HS-5 (cell line): ENCODE results near the gene EVI5.
A peak's percentile ranks its signal among the peaks of the same experiment; 100 is the strongest.
"Not testable (repeated sequence)": the region's sequence is repeated elsewhere in the genome, so short reads cannot be mapped to it uniquely, and the experiment has no call there.

Experiments used
- DNase-seq: peaks from one replicate; pipeline ENCODE4 v3.0.0-alpha.2; 2012; ENCODE audit warnings: low read depth

Gene EVI5

DNA sequence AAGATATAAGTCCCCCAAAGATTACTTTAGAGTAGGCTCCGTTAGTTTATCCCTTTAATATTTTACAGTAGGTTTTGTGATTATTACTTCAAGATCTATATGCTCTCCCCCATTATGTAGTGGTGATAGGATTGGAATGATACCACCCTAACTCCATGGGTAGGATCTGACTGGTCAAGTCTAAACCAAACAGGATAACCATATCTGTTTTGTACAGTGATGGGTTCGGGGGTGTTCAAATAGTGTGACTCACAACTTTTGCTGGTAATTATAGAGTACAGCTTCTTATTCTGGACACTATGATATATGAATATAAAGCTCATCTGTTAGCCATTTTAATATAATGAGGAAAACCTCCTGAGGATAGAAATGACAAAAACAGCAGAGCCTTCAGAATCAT is 212.4 kb downstream of the EVI5 start:
- no peak for DNase-seq

DNA sequence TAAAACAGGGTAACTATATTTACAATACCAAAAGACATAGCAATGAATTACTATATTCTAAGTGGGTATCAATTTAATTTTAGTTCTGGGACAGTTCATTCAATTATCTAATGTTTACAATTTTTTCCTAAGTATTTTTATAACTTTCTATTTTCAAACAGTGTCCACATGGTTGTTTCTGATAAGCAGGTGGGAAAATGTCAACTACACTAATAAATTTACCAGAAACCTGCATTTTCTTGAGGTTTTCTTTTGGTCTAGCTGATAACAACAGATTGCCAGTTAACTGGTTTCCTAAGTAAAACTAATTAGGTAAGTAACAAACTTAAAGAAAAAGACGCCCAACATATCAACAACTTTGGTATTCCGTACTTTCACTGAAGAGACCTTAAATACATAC is 213.3 kb downstream of the EVI5 start:
- DNase-seq = no peak

DNA sequence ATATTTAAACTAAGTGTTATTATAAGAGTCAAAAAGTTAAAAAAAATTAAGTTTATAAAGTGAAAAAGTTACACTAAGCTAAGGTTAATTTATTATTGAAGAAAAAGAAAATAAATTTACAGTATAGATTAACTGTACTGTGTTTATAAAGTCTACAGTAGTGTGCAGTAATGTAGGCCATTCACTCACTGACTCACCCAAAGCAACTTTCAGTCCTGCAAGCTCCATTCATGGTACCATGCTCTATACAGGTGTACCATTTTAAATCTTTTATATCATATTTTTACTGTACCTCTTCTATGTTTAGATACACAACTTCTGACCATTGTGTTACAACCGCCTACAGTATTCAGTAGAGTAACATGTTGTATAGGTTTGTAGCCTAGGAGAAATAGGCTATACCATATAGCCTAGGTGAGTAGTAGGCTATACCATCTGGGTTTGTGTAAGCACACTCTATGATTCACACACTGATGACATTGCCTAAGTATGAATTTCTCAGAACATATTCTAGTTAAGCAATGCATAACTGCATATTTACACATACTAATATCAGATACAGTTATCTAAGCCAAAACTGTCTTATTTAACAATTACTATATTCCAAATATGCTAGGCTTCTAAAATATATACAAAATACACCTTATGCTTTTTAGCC is 217.6 kb downstream of the EVI5 start:
- DNase-seq = peak; percentile 74

DNA sequence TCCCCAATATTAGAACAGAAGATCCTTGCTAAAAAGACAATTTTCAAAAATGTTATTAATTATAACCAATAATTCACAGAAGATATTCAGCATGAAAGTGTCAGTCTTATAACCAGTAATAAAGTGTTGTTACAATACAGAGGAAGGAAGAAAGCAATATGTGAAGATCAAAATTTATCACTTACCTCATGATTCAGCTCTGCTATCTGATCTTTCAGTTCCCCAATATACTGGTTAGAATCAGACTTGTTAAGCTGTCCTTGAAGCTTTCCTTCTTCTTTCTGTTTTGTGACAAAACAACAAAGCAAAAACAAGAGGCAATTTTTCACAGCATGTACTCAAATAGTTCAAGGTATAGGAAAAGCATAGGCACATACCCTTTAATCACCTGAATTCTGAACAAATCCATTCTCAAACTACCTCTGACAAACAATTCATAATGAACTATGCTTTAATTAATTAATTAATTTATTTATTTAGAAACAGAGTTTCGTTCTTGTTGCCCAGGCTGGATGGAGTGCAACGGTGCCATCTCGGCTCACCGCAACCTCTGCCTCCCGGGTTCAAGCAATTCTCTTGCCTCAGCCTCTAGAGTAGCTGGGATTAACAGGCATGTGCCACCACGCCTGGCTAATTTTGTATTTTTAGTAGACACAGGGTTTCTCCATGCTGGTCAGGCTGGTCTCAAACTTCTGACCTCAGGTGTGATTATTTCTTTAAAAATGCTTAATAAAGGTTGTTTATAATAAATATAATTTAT is 221.3 kb downstream of the EVI5 start:
- DNase-seq = no peak

DNA sequence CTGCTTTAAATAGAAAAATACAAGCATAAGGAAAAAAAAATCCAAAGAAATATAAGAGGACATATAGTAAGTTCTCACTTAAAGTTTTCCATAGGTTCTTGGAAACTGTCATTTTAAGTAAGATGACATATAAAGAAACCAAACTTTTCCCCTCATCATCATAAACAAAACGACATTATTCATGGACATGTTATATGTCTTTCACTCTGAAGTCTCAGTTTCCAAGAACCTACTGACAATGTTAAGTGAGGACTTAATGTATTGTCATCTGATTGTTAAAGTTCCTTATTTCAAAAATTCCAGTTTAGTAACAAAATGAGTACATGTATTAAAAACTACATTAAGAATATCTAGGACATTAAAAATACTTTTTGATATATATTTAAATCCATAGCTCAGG is 228.6 kb downstream of the EVI5 start:
- DNase-seq = no peak

DNA sequence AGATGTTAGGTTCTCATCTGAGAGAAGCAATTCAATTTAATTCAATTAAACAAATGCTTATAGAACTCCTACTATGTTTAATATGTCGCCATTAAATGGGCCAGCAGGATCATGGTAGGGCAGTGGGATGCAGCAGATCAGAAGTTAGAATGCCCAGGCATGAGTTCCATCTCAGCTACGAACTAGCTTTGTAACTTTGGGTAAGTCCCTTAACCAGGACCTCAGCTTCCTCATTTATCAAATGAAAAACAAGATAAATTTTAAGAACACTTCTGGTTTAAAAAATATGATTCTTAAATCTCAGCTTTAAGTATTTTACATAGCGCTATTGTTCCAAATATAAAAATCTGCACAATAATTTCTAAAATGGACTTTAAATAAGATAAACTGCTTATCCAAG is 230.7 kb downstream of the EVI5 start:
- DNase-seq = no peak

DNA sequence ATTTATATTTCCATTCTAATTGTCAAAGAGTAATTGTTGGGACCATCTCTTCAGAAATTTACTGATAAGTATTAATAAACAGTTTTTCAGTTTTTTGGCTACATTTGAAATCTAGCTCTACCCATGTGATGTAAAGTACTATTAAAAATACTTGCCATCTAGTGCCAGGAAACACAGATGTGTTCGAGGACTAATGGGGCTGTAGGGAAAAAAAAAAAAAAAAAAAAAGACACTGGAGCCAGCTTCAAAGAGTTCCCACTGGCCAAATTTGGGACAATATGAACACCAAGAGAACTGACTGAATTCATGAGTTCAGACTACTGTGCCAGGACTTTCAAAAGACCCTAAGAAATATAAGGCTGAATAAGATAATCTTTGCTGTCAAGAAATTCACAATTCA is 233.0 kb downstream of the EVI5 start:
- no peak for DNase-seq

DNA sequence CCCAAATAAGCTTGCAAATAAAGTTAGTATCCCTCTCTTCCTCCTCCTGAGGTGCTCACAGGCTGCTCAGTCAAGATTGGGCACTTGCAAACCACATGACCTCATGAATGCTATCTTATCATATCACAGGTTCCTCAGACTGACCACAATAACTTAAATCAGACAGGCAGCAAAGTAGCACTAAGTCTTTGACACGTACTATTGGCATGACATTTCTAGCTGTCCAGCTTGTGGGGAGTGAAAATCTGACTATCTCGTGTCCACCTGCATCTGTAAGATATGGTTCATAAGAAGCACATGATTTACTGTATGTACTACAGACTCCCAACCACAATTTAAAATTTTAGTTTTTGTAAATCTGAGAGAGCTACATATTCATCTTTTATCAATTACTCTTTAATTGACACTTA is 240.1 kb downstream of the EVI5 start:
- DNase-seq = no peak

DNA sequence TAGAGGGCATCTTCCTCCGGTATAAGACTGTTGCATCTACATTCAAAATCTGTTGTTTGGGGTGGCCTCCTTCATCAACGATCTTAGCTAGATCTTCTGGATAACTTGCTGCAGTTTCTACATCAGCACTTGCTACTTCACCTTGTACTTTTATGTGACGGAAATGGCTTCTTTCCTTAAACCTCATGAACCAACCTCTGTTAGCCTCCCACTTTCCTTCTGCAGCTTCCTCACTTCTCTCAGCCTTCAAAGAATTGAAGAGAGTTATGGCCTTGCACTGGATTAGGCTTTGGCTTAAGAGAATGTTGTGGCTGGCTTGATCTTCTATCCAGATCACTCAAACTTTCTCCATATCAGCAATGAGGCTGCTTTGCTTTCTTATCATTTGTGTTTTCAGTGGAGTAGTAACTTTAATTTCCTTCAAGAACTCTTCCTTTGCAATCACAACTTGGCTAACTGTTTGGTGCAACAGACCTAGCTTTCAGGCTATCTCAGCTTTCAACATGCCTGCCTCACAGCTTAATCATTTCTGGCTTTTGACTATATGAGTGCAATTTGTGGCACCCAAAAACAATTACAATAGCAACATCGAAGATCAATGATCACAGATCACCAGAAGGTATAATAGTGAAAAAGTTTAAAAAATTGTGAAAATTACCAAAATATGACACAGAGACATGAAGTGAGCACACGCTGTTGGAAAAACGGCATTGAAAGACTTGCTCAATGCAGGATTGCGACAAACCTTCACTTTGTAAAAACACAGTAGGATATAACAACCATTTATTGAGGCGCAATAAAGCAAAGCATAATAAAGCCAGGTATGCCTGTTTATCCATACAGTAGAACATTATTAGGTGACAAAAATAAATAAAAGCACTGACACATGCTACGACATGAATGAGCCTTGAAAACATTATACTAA is 241.5 kb downstream of the EVI5 start:
- no peak for DNase-seq

DNA sequence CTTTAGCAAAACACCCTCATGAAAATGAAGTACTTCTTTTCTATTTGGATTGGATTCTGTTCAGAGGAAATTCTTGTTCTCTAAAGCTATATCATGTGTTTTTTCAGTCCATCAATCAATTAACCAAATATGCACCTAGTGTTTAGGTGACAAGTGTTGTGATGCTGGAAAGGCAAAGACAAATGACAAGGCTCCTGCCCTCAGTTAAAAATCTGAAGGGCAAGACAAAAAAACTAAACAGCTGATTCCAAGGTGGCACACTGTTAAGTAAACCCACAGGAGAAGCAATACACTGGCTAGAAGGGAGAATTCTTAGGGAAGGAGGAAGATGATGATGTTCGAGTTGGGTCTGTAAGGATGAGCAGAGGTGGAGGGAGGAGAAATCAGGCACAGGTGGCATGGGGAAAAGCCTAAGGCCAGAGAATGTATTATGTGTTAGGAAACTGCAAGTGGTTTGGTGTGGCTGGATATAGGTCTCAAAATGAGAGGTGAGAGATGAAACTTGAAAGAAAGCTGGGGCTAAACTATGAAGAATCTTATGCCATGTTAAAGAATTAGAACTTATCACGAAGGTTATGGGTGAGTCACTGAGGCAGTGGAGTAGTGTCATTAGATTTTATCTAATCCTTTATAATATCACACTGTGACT is 246.4 kb downstream of the EVI5 start:
- DNase-seq = no peak

DNA sequence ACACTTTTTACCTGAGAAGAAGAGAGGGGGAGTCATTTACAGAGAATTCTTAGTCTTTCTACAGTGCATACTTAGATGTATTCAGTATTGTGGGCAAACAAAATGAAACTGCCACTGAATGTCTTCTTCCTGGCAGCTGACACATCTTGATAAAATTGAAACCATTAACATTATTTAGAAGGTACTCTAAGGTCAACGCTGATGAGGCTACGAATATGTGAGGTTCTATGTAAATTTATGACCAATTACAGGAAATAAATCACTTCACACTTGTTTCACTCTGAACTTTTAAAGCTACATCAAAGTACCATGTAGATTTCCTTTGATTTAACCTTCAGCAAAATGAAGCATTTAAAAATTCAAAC is 246.9 kb downstream of the EVI5 start:
- DNase-seq = no peak

DNA sequence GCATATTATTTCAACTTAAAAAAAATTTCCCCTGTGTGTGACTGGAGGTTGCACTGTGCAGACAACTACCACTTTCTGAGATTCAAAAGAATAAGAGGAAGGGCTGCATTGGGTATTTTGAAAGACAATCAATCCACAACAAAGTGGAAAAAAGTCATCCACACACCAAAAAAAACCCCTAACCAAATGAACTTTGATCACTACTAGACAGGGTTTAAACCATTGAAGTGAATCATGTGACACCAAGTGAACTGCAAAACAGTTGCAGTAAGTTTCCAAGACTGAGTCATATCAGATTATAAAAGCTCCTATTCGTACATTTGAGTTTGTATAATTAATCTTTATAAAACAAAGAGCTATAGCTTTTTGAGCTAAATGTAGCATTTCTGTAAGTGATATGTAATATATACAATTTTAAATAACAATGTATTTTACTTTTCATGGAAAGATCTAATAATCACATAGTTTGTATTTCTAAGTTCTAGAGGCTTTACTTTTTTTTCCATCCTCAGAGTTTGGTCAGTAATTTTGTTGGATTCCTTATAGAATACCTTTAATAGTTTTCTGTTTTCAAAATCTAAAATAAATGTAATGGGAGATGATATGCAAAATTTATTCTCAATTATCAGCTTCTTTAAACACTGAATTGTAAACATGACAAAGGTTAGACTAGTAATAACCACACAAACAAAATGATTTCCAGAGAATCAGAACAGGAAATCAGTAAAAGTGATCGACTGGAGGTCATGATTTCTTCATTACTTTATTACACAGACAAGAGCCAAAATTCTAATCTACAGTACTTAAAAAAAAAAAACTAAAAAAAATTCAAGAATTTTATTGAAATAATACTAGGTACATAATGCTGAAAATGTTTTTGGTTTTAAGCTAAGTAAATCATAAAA is 247.7 kb downstream of the EVI5 start:
- no peak for DNase-seq

DNA sequence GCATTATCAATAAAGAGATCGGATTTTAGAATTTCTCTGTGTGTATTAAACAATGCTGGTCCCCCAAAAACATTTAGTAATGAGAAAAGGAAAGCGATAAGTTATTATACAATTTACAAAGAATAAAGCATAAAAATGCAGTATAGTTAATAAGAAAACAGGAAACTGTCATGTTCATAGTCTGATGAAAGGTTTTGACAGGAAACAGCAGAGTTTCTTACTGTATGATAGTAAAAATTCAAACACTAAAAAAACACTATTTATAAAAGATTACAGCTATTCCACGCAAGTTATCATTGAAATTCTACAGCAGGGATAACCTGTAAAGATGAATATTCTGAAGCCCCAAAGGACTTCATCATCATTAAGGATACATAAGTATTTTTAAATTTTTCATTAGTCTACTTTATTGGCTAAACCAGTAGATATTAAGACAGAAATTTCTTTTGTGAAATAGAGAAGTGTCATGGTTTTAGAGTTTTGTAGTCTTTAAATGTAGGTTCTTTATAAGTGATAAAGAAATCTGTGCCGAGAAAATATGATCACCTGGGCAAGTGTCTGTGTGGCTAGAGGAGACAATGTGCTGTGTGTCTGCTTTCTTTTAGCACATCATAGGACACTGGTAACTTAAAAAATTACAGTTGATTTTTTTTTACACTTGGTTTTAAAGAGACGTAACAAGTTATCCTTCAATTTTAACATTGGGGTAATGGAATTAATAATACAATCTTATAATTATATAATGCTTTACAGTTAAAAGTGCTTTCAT is 248.5 kb downstream of the EVI5 start:
- no peak for DNase-seq

DNA sequence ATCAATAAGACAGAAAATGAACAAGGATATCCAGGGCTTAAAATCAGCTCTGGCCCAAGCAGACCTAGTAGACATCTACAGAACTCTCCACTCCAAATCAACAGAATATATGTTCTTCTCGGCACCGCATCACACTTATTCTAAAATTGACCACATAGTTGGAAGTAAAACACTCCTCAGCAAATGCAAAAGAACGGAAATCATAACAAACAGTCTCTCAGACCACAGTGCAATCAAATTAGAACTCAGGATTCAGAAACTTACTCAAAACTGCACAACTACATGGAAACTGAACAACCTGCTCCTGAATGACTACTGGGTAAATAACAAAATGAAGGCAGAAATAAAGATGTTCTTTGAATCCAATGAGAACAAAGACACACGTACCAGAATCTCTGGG is 252.5 kb downstream of the EVI5 start:
- not testable (repeated sequence) for DNase-seq

DNA sequence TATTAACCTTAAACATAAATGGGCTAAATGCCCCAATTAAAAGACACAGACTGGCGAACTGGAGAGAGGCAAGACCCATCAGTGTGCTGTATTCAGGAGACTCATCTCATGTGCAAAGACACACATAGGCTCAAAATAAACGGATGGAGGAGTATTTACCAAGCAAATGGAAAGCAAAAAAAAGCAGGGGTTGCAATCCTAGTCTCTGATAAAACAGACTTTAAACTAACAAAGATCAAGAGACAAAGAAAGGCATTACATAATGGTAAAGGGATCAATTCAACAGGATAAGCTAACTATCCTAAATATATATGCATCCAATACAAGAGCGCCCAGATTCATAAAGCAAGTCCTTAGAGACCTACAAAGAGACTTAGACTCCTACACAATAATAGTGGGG is 253.0 kb downstream of the EVI5 start:
- not testable (repeated sequence) for DNase-seq

DNA sequence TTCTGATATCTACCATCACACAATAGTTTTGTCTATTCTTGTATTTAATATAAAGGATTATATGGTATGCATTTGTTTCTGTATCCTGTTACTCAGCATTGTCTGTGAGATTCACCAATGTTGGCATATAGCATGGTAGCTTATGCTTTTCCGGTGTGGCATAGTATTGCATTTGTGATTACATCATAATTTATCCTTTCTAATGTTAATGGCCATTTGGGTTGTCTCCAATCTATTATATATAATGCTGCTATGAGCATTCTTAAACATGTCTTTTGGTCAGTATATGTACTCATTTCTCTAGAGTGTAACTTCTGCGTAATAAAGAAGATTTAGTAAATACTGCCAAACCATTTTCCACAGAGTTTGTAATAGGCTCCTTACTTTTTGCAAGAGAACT is 257.2 kb downstream of the EVI5 start:
- no peak for DNase-seq

DNA sequence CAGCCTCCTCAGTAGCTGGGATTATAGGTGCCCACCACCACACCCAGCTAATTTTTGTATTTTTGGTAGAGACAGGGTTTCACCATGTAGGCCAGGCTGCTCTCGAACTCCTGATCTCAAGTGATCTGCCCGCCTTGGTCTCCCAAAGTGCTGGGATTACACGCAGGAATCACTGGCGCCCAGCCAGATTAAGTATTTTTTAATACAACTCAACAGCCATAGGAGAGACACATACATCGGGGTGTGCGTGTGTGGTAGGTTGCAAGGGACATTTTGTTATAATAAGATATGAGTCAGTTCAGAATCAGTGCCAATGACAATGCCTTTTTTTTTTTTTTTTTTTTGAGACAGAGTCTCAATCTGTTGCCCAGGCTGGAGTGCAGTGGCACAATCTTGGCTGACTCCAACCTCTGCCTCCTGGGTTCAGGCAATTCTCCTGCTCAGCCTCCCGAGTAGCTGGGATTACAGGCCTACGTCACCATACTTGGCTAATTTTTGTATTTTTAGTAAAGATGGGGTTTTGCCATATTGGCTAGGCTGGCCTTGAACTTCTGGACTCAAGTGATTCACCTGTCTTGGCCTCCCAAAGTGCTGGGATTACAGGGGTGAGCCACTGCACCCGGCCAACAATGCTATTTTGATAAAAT is 259.8 kb downstream of the EVI5 start:
- not testable (repeated sequence) for DNase-seq

DNA sequence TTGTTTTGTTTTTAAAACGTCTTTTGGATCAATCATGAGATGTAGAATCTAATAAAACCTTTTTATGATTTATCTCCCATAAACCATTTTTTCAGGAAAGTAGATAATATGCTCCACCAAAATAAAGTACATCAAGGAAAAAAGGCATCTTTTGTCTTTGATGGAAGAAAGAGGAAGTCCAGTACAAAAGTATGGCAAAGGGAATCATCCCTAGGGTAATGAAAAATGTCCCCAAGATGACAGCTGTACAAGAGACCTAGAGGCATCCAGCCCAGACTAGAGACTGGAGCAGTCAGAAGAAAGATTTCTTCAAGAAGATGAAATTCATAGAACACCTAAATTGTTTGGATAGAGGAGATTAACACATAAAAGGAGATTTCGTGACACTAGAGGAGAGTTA is 265.9 kb downstream of the EVI5 start:
- DNase-seq = no peak

DNA sequence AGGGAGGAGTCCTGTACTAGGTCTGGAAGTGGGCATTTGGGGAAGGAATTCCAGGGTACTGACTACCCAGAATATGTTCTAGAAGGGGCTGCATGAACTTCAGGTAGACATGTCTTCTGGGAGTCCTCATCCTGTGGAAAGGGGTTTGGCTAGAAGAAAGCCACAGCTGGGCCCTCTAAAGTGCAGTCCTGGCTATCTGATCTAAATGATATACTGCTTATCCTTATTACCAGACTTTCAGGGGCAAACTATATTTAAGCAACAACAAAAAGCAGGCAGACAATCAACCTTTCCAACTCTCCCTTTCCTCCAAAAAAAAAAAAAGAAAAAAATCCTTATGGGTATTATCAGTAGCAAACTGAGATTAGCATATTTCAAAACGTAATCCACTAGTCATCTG is 268.3 kb downstream of the EVI5 start:
- no peak for DNase-seq

DNA sequence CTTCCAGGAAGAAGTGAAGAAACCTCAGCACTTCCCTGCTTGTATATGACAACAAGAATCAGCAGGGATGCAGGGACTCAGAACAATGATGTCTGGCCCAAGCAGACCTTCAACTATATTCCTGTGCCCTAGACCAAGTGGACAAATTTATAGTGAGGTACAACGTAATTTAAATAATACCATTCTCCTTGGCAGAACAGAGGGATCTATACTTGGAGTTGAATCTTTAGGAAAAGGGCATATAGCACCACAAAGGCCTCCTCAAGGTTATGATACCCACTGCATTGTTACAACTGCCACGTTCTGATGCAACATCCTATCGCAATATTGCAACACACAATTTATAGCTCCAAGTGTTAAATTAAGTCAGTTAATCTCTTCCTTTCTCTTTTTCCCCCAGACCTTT is 269.1 kb downstream of the EVI5 start:
- DNase-seq = no peak
